ENCODE results near the gene OLA1.
A peak's percentile ranks its signal among the peaks of the same experiment; 100 is the strongest.
"Not testable (repeated sequence)": the region's sequence is repeated elsewhere in the genome, so short reads cannot be mapped to it uniquely, and the experiment has no call there.

The OLA1 gene

GRCh38 chr2:174248187-174248997 lies at the start of gene OLA1:
OLA1 (minus strand) TSS chr2:174248532; CDS start chr2:174246815, 1,717 bp downstream.
- peak; percentile 100 for DNase-seq

DNA sequence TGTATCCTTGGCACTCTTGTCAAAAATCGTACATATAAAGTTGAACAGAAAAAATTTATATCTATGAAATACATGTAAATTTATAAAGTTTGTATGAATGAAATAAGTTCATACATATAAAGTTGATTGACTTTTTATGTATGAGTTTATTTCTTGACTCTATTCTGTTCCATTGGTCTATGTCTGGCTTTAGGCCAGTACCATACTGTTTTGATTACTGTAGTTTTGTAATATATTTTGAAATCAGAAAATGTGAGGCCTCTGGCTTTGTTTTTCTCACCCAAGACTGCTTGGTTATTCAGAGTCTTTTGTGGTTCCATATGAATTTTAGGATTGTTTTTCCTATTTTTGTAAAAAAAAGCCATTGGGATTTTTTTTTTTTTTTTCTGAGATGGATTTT lies 44.6 kb upstream of the OLA1 start:
- no peak for DNase-seq

DNA sequence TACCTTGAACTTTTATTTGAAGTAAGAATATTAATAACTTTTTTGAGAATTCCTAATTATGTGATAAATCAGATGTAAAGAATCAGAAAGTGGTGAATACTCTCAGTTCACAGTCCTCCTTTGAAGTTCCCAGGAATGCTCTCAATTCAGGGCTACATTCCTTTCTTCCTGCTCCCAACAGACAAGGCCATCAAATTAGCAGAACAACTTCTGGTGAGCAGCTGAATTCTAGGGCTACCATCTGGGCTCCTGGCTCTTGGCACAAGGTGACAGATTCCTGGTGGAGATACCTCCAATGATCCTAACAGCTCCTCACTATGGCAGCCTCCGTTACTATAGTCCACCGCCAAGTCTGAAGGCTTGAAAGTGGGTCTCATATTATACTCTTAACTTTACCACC lies 37.8 kb upstream of the OLA1 start:
- DNase-seq = no peak

DNA sequence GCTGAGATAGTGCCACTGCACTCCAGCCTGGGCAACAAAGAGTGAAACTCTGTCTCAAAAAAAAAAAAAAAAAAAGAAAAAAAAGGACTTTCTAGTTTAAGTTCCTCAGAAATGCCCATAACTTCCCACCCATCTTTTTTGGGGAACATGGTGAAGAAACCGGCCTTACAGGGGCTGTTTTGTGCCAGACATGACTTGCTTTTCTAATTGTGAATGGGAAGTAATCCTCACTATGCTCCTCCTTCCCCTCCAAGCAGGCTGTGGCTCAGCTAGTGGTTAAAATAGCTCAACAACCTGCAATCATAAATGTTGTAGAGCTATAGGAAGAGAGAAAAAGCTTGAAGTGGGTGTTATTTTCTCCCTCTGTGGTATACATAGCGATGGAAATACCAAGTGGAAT lies 34.1 kb upstream of the OLA1 start:
- DNase-seq = no peak

DNA sequence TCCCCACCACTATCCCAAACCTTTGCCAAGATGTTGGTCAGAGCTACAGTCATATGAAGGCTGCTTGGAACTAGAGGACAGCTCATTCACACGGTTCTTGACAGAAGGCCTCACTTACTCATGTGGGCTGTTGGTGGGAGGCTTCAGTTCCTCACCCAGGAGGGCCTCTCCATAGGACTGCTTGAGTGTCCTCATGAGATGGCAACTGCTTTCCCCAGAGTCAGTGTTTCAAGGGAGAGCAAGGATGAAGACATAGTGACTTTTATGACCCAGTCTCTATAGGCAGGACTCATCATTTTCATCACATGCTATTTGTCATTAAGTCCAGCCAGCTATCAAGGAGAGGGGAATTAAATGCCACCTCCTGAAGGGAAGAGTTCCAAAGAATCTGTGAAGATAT lies 33.4 kb upstream of the OLA1 start:
- DNase-seq = no peak

GRCh38 chr2:174280596-174280995 lies 32.3 kb upstream of the OLA1 start:
- peak; percentile 45 for DNase-seq

GRCh38 chr2:174270263-174270662 lies 21.9 kb upstream of the OLA1 start:
- not testable (repeated sequence) for DNase-seq

- DNase-seq = no peak
Observed at GRCh38 chr2:174266288-174266687, 18.0 kb upstream of the OLA1 start.

GRCh38 chr2:174263997-174264396 lies 15.7 kb upstream of the OLA1 start:
- DNase-seq = no peak

- DNase-seq = no peak
Observed at GRCh38 chr2:174259981-174260380, 11.6 kb upstream of the OLA1 start.

DNA sequence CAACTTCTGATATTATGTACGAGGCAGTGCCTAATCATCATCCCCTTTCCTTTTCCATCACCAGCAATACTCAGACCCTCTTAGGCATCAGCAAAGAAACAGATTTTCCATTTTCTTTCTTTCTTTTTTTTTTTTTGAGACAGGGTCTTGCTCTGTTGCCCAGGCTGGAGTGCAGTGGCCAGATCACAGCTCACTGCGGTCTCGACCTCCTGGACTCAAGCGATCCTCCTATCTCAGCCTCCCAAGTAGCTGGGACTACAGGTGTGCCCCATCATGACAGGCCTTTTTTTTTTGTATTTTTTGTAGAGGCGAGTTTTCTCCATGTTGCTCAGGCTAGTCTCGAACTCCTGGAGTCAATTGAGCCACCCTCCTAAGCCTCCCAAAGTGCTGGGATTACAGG lies 5.9 kb upstream of the OLA1 start:
- no peak for DNase-seq

DNA sequence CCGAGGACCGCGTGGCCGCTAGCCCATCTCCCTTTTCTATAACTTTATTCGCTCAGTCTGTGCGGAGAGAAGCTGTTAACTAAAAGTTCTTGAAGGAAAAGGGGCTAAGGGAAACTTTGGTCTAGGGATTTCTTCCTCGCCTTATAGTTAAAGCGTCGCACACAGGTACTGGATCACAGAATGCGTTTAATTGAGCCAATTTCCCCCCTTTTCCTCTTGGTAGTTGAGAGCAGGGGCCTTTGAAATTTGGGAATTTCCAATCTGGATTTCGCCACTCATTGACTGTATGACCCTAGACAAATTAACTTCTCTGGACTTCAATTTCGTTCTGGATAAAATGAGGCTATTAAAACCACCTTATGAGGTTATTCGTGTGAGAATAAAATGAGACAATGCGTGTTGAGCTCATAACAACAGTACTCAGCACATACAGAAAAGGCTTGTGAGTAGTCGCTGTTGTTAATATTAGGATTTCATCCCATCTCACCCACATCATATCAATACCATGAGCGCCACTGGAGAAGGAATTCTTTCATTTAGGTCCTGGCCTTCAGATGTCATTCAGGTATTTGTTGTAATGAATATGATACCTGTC lies 763 bp upstream of the OLA1 start:
- peak; percentile 97 for DNase-seq

- peak; percentile 88 for DNase-seq
Observed at GRCh38 chr2:174247474-174248186, 702 bp downstream of the OLA1 start.

- DNase-seq = no peak
Observed at GRCh38 chr2:174246944-174247381, 1.4 kb downstream of the OLA1 start.

- DNase-seq = not testable (repeated sequence)
Observed at GRCh38 chr2:174245628-174246027, 2.7 kb downstream of the OLA1 start.

GRCh38 chr2:174245065-174245464 lies 3.3 kb downstream of the OLA1 start:
- DNase-seq = no peak

DNA sequence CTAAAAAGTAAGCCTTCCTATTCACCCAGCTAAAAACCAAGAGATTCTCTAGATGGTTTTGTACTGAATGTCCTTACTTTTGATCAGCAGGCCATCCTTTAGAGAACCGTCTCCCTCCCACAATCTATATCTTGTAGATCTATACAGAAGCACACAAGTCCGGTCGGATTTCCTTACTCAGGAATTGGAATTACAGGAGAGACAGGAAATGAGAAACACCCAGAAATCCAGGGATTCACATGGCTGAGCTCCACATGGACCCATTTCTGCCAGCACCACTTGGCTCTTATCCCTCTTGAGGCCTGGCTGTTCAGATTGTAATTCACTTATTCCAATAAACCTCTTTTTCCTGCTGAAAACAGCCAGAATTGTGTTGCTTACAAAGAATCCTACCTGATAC lies 4.5 kb downstream of the OLA1 start:
- DNase-seq = no peak

GRCh38 chr2:174240097-174240496 lies 8.2 kb downstream of the OLA1 start:
- DNase-seq = no peak

DNA sequence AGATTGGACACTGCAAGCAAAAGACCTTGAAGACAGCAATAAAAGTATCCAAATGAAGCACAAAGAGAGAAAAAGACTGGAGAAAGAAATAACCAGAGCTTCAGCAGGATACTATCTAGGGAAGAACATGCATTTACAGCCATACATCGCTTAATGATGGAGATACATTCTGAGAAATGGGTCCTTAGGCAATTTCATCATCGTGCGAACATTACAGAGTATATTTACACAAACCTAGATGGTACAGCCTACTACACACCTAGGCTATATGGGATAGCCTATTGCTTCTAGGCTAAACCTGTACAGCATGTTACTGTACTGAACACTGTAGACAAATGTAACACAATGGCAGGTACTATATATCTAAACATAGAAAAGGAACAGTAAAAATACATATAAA lies 11.9 kb downstream of the OLA1 start:
- DNase-seq = no peak

GRCh38 chr2:174235680-174236079 lies 12.7 kb downstream of the OLA1 start:
- no peak for DNase-seq

DNA sequence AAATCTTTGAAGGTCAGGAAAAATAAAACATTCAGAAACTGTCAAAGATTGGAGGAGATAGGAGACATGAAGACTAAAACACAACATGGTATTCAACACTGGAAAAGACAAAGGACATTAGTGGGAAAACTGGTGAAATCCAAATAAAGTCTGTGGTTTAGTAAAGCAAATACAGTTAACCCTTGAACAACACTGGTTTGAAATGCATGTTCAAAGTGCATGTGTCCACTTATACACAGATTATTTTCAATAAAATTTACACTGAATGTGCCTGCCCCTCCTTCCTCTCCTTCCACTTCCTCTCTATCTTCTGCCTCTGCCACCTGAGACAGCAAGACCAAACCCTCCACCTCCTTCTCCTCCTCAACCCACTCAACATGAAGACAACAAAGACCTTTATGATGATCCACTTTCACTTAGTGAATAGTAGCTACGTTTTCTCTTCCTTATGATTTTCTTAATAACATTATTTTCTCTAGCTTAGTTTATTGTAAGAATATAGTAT lies 14.5 kb downstream of the OLA1 start:
- no peak for DNase-seq

- no peak for DNase-seq
Observed at GRCh38 chr2:174227748-174228147, 20.6 kb downstream of the OLA1 start.

- DNase-seq = no peak
Observed at GRCh38 chr2:174224665-174225288, 23.6 kb downstream of the OLA1 start.

Data from NCI-H510A treated with DMSO at 0.1 percent for 48 hours (cell line).